Duodenal mucosa (tissue), 2 donors: Measurements from ENCODE around the gene AFM.

Source experiments
- H3K27ac ChIP-seq: one replicate; pipeline ENCODE4 v1.7.0; 2013; ENCODE audit warnings: low read depth, low read length
- H3K27me3 ChIP-seq, 2 donors: one replicate each; pipeline ENCODE4 v1.7.0; 2013; ENCODE audit warnings: low read length in 2 of 2, control low read depth in 1 of 2; ENCODE audit not compliant: insufficient read depth in 2 of 2, control insufficient read depth in 1 of 2
- H3K36me3 ChIP-seq, 2 donors: one replicate each; pipeline ENCODE4 v1.7.0; 2013; ENCODE audit warnings: low read length in 2 of 2, control low read depth in 1 of 2; ENCODE audit not compliant: insufficient read depth in 2 of 2, control insufficient read depth in 1 of 2
- H3K4me1 ChIP-seq, 2 donors: one replicate each; pipeline ENCODE4 v1.7.0; 2013; ENCODE audit warnings: low read length in 2 of 2, control low read depth in 1 of 2; ENCODE audit not compliant: insufficient read depth in 2 of 2, control insufficient read depth in 1 of 2
- H3K4me3 ChIP-seq, 2 donors: one replicate each; pipeline ENCODE4 v1.7.0; 2013; ENCODE audit warnings: low read length in 2 of 2, low read depth in 1 of 2
- H3K9ac ChIP-seq, 2 donors: one replicate each; pipeline ENCODE4 v1.7.0; 2013; ENCODE audit warnings: low read length in 2 of 2, low read depth in 1 of 2
- H3K9me3 ChIP-seq, 2 donors: one replicate each; pipeline ENCODE4 v1.7.0; 2013; ENCODE audit warnings: low read length in 2 of 2, control low read depth in 1 of 2; ENCODE audit not compliant: control insufficient read depth in 1 of 2

The AFM gene

GRCh38 chr4:73499996-73500765 lies 18.6 kb downstream of the AFM start:
- Histone ChIP-seq H3K36me3 (no peaks in the 10 kb centered on the region), H3K27me3 (no peaks in the 10 kb centered on the region)

DNA sequence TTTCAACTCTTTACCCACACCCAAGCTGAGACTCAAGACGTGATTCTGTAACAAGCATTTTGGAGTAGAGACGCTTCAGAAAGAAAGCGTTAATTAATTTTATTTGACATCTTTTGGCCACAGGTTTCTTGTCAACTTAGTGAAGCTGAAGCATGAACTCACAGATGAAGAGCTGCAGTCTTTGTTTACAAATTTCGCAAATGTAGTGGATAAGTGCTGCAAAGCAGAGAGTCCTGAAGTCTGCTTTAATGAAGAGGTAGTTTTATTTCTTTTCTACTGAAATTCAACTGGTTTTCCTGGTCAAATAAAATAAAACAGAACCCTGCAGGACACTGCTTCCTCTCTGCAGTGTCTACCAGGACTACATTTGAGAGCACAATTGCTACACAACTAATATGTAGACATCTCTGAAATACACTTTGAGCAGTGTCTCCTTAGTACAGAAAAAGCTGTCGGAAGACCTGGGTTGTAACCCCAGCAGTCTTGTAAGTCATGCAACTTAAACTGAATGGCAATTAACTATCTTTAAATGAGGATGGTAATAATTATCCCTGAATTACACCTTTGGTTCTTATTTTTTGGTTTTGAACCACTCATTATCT lies 20.2 kb downstream of the AFM start:
- H3K9ac ChIP-seq = no peak overlapping the region
- H3K9me3 ChIP-seq = no peaks in the 10 kb centered on the region
- H3K4me3 ChIP-seq = no peak overlapping the region
- H3K27ac ChIP-seq = no peak overlapping the region
- peaks cover 0 to 19% of the 10 kb centered on the region in 2 donors for H3K4me1 ChIP-seq
- no peaks in the 10 kb centered on the region for H3K27me3 ChIP-seq
- no peaks in the 10 kb centered on the region for H3K36me3 ChIP-seq

More at GRCh38 chr4:73499996-73500765, 18.6 kb downstream of the AFM start:
- Histone ChIP-seq H3K4me1 (peaks cover 0 to 14% of the 10 kb centered on the region in 2 donors), H3K27ac (no peak overlapping the region), H3K9ac (no peak overlapping the region), H3K9me3 (no peaks in the 10 kb centered on the region), H3K4me3 (peak overlapping the region; percentile 26 to 48)

GRCh38 chr4:73505567-73505966 lies 24.0 kb downstream of the AFM start:
- no peaks in the 10 kb centered on the region for H3K36me3 ChIP-seq
- no peak overlapping the region for H3K4me3 ChIP-seq
- no peaks in the 10 kb centered on the region for H3K27me3 ChIP-seq
- H3K9ac ChIP-seq = no peak overlapping the region
- no peak overlapping the region for H3K27ac ChIP-seq
- H3K4me1 ChIP-seq = peaks cover 0 to 23% of the 10 kb centered on the region in 2 donors
- no peaks in the 10 kb centered on the region for H3K9me3 ChIP-seq

DNA sequence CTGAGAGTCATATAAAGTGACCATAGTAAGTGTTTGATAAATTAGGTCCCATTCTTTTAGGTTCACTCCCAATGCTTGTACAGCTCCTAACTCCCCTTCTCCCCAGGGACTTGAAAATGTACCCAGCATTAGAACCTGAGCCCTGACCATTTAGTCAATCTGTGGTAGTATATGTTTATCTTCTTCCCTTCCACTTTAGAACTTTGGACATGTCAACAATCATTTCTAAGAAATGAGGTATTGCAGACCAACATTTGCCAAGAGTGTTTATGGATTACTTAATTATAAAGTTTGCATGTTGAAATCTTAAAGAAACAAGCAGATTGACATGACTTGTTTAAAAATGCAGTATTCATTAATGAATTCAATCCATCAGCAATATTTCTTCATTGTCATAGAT lies 26.0 kb downstream of the AFM start:
- Histone ChIP-seq H3K27me3 (no peaks in the 10 kb centered on the region), H3K9me3 (no peaks in the 10 kb centered on the region), H3K4me3 (no peak overlapping the region), H3K36me3 (no peaks in the 10 kb centered on the region), H3K4me1 (peaks cover 0 to 21% of the 10 kb centered on the region in 2 donors), H3K27ac (no peak overlapping the region), H3K9ac (no peak overlapping the region)

DNA sequence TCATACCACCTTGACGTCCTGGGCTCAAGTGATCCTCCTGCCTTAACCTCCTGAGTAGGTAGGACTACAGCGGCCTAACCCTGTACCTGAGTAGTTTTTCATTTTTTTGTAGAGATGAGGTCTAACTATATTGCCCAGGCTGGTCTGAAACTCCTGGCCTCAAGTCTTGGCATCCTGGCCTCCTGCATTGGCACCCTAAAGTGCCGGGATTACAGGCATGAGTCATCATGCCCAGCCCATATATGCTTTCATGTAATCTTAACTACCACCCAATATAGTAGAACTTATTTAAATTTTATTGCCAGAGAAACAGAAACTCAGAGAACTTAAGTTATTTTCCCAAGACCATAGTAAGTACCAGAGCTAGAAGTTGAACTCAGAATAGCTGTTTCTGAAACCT lies 27.1 kb downstream of the AFM start:
- no peaks in the 10 kb centered on the region for H3K9me3 ChIP-seq
- H3K36me3 ChIP-seq = no peaks in the 10 kb centered on the region

DNA sequence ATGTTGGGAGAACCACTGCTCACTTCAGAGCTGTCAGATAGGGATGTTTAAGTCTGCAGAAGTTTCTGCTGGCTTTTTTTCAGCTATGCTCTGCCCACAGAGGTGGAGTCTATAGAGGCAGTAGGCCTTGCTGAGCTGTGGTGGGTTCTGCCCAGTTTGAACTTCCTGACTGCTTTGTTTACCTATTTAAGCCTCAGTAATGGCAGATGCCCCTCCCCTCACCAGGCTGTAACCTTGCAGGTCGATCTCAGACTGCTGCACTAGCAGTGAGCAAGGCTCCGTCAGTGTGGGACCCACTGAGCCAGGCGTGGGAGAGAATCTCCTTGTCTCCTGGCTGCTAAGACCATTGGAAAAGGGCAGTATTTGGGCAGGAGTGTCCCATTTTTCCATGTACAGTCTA lies 36.8 kb downstream of the AFM start:
- Histone ChIP-seq H3K4me1 (no peaks in the 10 kb centered on the region), H3K4me3 (no peak overlapping the region), H3K27me3 (no peaks in the 10 kb centered on the region), H3K27ac (no peak overlapping the region), H3K9ac (no peak overlapping the region), H3K36me3 (no peaks in the 10 kb centered on the region), H3K9me3 (no peaks in the 10 kb centered on the region)

More for the DNA sequence above, 27.1 kb downstream of the AFM start:
- H3K4me1 ChIP-seq = peaks cover 0 to 21% of the 10 kb centered on the region in 2 donors
- H3K9ac ChIP-seq = no peak overlapping the region
- H3K27ac ChIP-seq = no peak overlapping the region
- H3K27me3 ChIP-seq = no peaks in the 10 kb centered on the region
- no peak overlapping the region for H3K4me3 ChIP-seq

DNA sequence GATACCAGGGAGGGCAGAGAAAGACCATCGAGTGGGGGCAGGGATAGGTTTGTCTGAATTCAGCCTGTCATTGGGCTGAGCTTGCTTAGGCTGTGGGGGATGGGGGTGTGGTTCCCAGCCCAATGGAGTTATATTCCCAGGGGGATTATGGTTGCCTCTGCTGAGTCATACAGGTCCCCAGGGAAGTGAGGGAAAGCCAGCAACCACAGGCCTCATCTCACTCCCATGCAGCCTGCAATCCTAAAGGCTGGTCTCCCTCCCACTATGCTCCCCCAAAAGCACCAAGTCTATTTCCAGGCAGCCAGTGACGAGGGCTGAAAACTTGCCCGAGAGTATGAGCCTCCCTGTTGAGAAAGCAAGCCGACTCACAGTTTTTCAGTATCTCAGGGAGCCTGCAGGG lies 39.3 kb downstream of the AFM start:
- Histone ChIP-seq H3K4me1 (no peaks in the 10 kb centered on the region), H3K9me3 (no peaks in the 10 kb centered on the region), H3K4me3 (no peak overlapping the region), H3K36me3 (no peaks in the 10 kb centered on the region), H3K27me3 (no peaks in the 10 kb centered on the region), H3K9ac (no peak overlapping the region), H3K27ac (no peak overlapping the region)

DNA sequence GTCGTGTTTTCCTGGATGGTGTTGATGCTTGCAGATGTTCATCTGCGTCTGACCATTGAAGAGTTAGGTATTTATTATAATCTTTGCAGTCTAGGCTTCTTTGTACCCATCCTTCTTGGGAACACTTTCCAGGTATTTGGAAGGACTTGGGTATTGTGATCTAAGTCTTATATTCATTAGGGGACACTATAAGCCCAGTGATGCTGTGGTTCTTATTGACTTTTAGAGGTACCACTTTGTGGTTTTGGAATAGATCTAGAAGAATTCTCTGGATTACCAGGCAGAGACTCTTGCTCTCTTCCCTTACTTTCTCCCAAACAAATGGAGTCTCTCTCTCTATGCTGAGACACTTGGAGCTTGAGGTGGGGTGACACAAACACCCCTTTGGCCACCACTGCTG lies 41.6 kb downstream of the AFM start:
- no peaks in the 10 kb centered on the region for H3K27me3 ChIP-seq

DNA sequence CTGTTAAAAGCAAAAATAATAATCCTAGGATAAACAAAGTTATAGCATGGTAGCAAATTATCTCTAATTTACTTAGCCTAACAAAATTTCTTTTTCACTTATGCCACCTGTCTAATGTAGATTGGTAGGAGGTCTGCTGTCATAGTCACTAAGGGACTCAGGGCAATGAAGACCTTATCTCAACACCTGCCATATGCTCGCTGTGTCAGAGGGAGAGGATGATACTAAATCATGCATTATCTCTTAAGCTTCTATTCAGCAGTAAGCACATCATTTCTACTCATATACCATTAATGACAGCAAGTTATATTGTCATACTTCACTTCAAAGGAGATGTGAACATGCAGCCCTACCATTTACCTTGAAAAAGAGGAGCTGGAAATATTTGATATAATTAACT lies 44.1 kb downstream of the AFM start:
- Histone ChIP-seq H3K36me3 (no peaks in the 10 kb centered on the region), H3K9ac (no peak overlapping the region), H3K4me1 (no peaks in the 10 kb centered on the region), H3K27ac (no peak overlapping the region), H3K4me3 (no peak overlapping the region), H3K27me3 (no peaks in the 10 kb centered on the region), H3K9me3 (no peaks in the 10 kb centered on the region)

More for the DNA sequence above, 41.6 kb downstream of the AFM start:
- H3K9ac ChIP-seq = no peak overlapping the region
- H3K4me1 ChIP-seq = no peaks in the 10 kb centered on the region
- H3K4me3 ChIP-seq = no peak overlapping the region
- no peaks in the 10 kb centered on the region for H3K9me3 ChIP-seq
- H3K36me3 ChIP-seq = no peaks in the 10 kb centered on the region
- H3K27ac ChIP-seq = no peak overlapping the region

DNA sequence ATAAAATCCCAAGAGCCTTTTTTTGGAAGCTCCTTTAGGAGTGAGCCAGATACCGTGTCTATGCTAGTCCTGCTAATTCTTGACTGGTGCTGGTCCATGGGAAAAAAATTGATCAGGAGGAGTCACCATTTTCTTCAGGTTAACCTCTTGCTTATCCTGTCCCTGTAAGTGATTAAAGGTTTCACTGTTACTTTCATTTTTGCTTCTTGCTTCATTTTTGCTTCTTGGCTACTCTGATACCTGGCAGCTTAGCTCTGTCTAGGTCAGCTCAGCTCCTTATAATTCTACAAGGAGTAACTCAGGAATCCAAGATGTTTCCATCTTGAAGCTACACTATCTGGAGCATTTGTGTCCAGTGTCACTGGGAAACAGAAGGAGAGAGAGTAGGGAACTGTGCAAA lies 45.7 kb downstream of the AFM start:
- H3K36me3 ChIP-seq = no peaks in the 10 kb centered on the region
- H3K27ac ChIP-seq = no peak overlapping the region
- no peak overlapping the region for H3K9ac ChIP-seq
- H3K27me3 ChIP-seq = no peaks in the 10 kb centered on the region
- H3K4me3 ChIP-seq = no peak overlapping the region
- no peaks in the 10 kb centered on the region for H3K9me3 ChIP-seq
- H3K4me1 ChIP-seq = no peaks in the 10 kb centered on the region
